Measurements from ENCODE around the gene PRSS33. TPM values are rescaled to one million over a fixed set of nuclear protein-coding genes. Genes with fewer than 3 reads are reported as not detected.

Gene PRSS33
- total RNA-seq, 1 experiment from 2014 or later, result not detected

- intact Hi-C loops (cut with micrococcal nuclease; ENCODE audit: unreplicated experiment), result no loop called here
- no peaks in the 10 kb centered on the region for H3K27me3 ChIP-seq (replicated peaks; ENCODE audit: insufficient read depth, low read depth, low read length, poor library complexity)
- no peaks in the 10 kb centered on the region for H3K9me3 ChIP-seq (ENCODE audit: low read depth, low read length, poor library complexity, severe bottlenecking)
- no peak overlapping the region for H3K4me3 ChIP-seq (ENCODE audit: low read depth, low read length, poor library complexity, severe bottlenecking)
- no TSS peak for BruUV-seq (replicated peaks)
- no peaks in the 10 kb centered on the region for H3K36me3 ChIP-seq (ENCODE audit: insufficient read depth, low read length, poor library complexity, severe bottlenecking)
- ChIA-PET CTCF (no interaction called here), POLR2A (ENCODE audit: low non-redundant PET) (no interaction called here)
- no peak for TF ChIP-seq EZH2 (IDR thresholded peaks at IDR 0.05; ENCODE audit: borderline replicate concordance, low read depth, low read length, poor library complexity, severe bottlenecking)
- TF ChIP-seq, protein P1, sequence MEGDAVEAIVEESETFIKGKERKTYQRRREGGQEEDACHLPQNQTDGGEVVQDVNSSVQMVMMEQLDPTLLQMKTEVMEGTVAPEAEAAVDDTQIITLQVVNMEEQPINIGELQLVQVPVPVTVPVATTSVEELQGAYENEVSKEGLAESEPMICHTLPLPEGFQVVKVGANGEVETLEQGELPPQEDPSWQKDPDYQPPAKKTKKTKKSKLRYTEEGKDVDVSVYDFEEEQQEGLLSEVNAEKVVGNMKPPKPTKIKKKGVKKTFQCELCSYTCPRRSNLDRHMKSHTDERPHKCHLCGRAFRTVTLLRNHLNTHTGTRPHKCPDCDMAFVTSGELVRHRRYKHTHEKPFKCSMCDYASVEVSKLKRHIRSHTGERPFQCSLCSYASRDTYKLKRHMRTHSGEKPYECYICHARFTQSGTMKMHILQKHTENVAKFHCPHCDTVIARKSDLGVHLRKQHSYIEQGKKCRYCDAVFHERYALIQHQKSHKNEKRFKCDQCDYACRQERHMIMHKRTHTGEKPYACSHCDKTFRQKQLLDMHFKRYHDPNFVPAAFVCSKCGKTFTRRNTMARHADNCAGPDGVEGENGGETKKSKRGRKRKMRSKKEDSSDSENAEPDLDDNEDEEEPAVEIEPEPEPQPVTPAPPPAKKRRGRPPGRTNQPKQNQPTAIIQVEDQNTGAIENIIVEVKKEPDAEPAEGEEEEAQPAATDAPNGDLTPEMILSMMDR (conservative IDR thresholded peaks at IDR 0.05; ENCODE audit: low read depth, low read length), result no peak
- H3K4me1 ChIP-seq (ENCODE audit: insufficient read depth, low read length, poor library complexity, severe bottlenecking), result no peaks in the 10 kb centered on the region
- no peak for DNase-seq (ENCODE audit: low spot score)
- no peak overlapping the region for H3K27ac ChIP-seq (ENCODE audit: low read depth, low read length, poor library complexity, severe bottlenecking)
These were observed 41.6 kb upstream of the PRSS33 start for GRCh38 chr16:2828876-2829430.

- no peaks in the 10 kb centered on the region for H3K27me3 ChIP-seq (replicated peaks; ENCODE audit: insufficient read depth, low read depth, low read length, poor library complexity)
- intact Hi-C loops (cut with micrococcal nuclease; ENCODE audit: unreplicated experiment), result no loop called here
These were observed 41.1 kb upstream of the PRSS33 start for GRCh38 chr16:2828521-2828840.

GRCh38 chr16:2827831-2828520 lies 40.6 kb upstream of the PRSS33 start:
- BruUV-seq (replicated peaks), result no TSS peak
- H3K36me3 ChIP-seq (ENCODE audit: insufficient read depth, low read length, poor library complexity, severe bottlenecking), result no peaks in the 10 kb centered on the region
- POLR2A ChIA-PET (ENCODE audit: low non-redundant PET), result no interaction called here
- H3K4me1 ChIP-seq (ENCODE audit: insufficient read depth, low read length, poor library complexity, severe bottlenecking), result no peaks in the 10 kb centered on the region
- H3K4me3 ChIP-seq (ENCODE audit: low read depth, low read length, poor library complexity, severe bottlenecking), result no peak overlapping the region
- no peak overlapping the region for H3K27ac ChIP-seq (ENCODE audit: low read depth, low read length, poor library complexity, severe bottlenecking)
- CTCF ChIA-PET, result no interaction called here
- no peaks in the 10 kb centered on the region for H3K27me3 ChIP-seq (replicated peaks; ENCODE audit: insufficient read depth, low read depth, low read length, poor library complexity)
- H3K9me3 ChIP-seq (ENCODE audit: low read depth, low read length, poor library complexity, severe bottlenecking), result no peaks in the 10 kb centered on the region
- intact Hi-C loops (cut with micrococcal nuclease; ENCODE audit: unreplicated experiment), result no loop called here
- DNase-seq (ENCODE audit: low spot score), result no peak
- TF ChIP-seq EZH2 (IDR thresholded peaks at IDR 0.05; ENCODE audit: borderline replicate concordance, low read depth, low read length, poor library complexity, severe bottlenecking), result no peak
- TF ChIP-seq, protein P1 (conservative IDR thresholded peaks at IDR 0.05; ENCODE audit: low read depth, low read length), result no peak

More at GRCh38 chr16:2828521-2828840, 41.1 kb upstream of the PRSS33 start:
- no peak for TF ChIP-seq EZH2 (IDR thresholded peaks at IDR 0.05; ENCODE audit: borderline replicate concordance, low read depth, low read length, poor library complexity, severe bottlenecking)
- no TSS peak for BruUV-seq (replicated peaks)
- ChIA-PET CTCF (no interaction called here), POLR2A (ENCODE audit: low non-redundant PET) (no interaction called here)
- Histone ChIP-seq H3K27ac (ENCODE audit: low read depth, low read length, poor library complexity, severe bottlenecking) (no peak overlapping the region), H3K36me3 (ENCODE audit: insufficient read depth, low read length, poor library complexity, severe bottlenecking) (no peaks in the 10 kb centered on the region), H3K9me3 (ENCODE audit: low read depth, low read length, poor library complexity, severe bottlenecking) (no peaks in the 10 kb centered on the region), H3K4me3 (ENCODE audit: low read depth, low read length, poor library complexity, severe bottlenecking) (no peak overlapping the region), H3K4me1 (ENCODE audit: insufficient read depth, low read length, poor library complexity, severe bottlenecking) (no peaks in the 10 kb centered on the region)
- DNase-seq (ENCODE audit: low spot score), result no peak

GRCh38 chr16:2827374-2827791 lies 40.0 kb upstream of the PRSS33 start:
- intact Hi-C loops (cut with micrococcal nuclease; ENCODE audit: unreplicated experiment), result no loop called here
- POLR2A ChIA-PET (ENCODE audit: low non-redundant PET), result no interaction called here
- CTCF ChIA-PET, result no interaction called here

More at GRCh38 chr16:2827374-2827791, 40.0 kb upstream of the PRSS33 start:
- Histone ChIP-seq H3K4me1 (ENCODE audit: insufficient read depth, low read length, poor library complexity, severe bottlenecking) (no peaks in the 10 kb centered on the region), H3K27me3 (replicated peaks; ENCODE audit: insufficient read depth, low read depth, low read length, poor library complexity) (no peaks in the 10 kb centered on the region), H3K4me3 (ENCODE audit: low read depth, low read length, poor library complexity, severe bottlenecking) (no peak overlapping the region), H3K27ac (ENCODE audit: low read depth, low read length, poor library complexity, severe bottlenecking) (no peak overlapping the region), H3K9me3 (ENCODE audit: low read depth, low read length, poor library complexity, severe bottlenecking) (no peaks in the 10 kb centered on the region), H3K36me3 (ENCODE audit: insufficient read depth, low read length, poor library complexity, severe bottlenecking) (no peaks in the 10 kb centered on the region)
- BruUV-seq (replicated peaks), result no TSS peak
- TF ChIP-seq, protein P1 (conservative IDR thresholded peaks at IDR 0.05; ENCODE audit: low read depth, low read length), result no peak
- TF ChIP-seq EZH2 (IDR thresholded peaks at IDR 0.05; ENCODE audit: borderline replicate concordance, low read depth, low read length, poor library complexity, severe bottlenecking), result no peak
- no peak for DNase-seq (ENCODE audit: low spot score)
